HEK293 (cell line): ENCODE data around the gene DLK1.

Source experiments
- CTCF ChIA-PET: fragments of 350-600 bp; formaldehyde crosslinking; extraction: SDS; loops from one replicate; lab custom pipeline; 2021; ENCODE audit warnings: antibody characterized with exemption; lab: Yijun Ruan, JAX
- POLR2A ChIA-PET: fragments of 300-600 bp; formaldehyde crosslinking; extraction: SDS; loops from one replicate; lab custom pipeline; 2020; ENCODE audit warnings: antibody characterized with exemption, inconsistent platforms; lab: Yijun Ruan, JAX
- H3K27ac ChIP-seq: fragments of 200-500 bp; sonication (Bioruptor generic); 2 replicates; pipeline ENCODE4 v1.5.1; 2014; ENCODE audit warnings: low read depth, low read length, control low read depth, inconsistent platforms; ENCODE audit errors: extremely low read depth
- H3K36me3 ChIP-seq, 2 experiments: fragments of 200-500 bp in 1 of 2; sonication (Bioruptor generic) in 1 of 2; 1 replicate in 1 of 2; 2 replicates in 1 of 2; pipeline ENCODE4 v1.5.1; 2014 to 2017; ENCODE audit warnings: inconsistent platforms in 2 of 2, low read length in 2 of 2; ENCODE audit not compliant: control insufficient read depth in 2 of 2, insufficient read depth in 1 of 2
- H3K4me1 ChIP-seq: fragments of 200-500 bp; sonication (Bioruptor generic); 2 replicates; pipeline ENCODE4 v1.5.1; 2014; ENCODE audit warnings: mild to moderate bottlenecking, low read length, inconsistent platforms; ENCODE audit not compliant: control insufficient read depth, insufficient read depth
- H3K4me3 ChIP-seq: 2 replicates; pipeline ENCODE4 v1.5.1; 2011; ENCODE audit warnings: low read depth, mild to moderate bottlenecking, control low read depth, low read length, moderate library complexity
- H3K9me3 ChIP-seq: fragments of 200-500 bp; sonication (Bioruptor generic); 2 replicates; pipeline ENCODE4 v1.5.1; 2014; ENCODE audit warnings: low read depth, low read length, inconsistent platforms; ENCODE audit not compliant: control insufficient read depth, insufficient read depth
- BCL11A ChIP-seq: fragments of 450-650 bp; formaldehyde crosslinking; IDR thresholded peaks from 2 replicates; pipeline ENCODE4 v1.5.1; 2016; ENCODE audit warnings: low read depth, missing biosample characterization, missing genetic modification characterization
- BCL11B ChIP-seq: fragments of 450-650 bp; formaldehyde crosslinking; IDR thresholded peaks from 2 replicates; pipeline ENCODE4 v1.5.1; 2016; ENCODE audit warnings: low read depth, missing biosample characterization, missing genetic modification characterization
- KLF8 ChIP-seq: fragments of 450-650 bp; formaldehyde crosslinking; IDR thresholded peaks from 2 replicates; pipeline ENCODE4 v1.5.1; 2016; ENCODE audit warnings: missing biosample characterization, missing genetic modification characterization
- SETDB1 ChIP-seq: IDR thresholded peaks from one replicate; pipeline ENCODE4 v1.6.1; 2017; ENCODE audit warnings: mild to moderate bottlenecking, low read length, moderate library complexity, mixed read lengths; ENCODE audit not compliant: insufficient read length
- SP7 ChIP-seq: fragments of 450-650 bp; formaldehyde crosslinking; IDR thresholded peaks from 2 replicates; pipeline ENCODE4 v1.5.1; 2016; ENCODE audit warnings: missing biosample characterization, missing genetic modification characterization
- TCF7L2 ChIP-seq: IDR thresholded peaks from 2 replicates; pipeline ENCODE4 v1.6.1; 2011; ENCODE audit warnings: low read depth, mild to moderate bottlenecking, inconsistent platforms, low read length, moderate library complexity, borderline replicate concordance
- ZBTB8A ChIP-seq: fragments of 450-650 bp; formaldehyde crosslinking; IDR thresholded peaks from 2 replicates; pipeline ENCODE4 v1.5.1; 2016; ENCODE audit warnings: missing biosample characterization, missing genetic modification characterization
- ZEB2 ChIP-seq: fragments of 450-650 bp; formaldehyde crosslinking; IDR thresholded peaks from 2 replicates; pipeline ENCODE4 v1.5.1; 2016; ENCODE audit warnings: missing biosample characterization, missing genetic modification characterization
- ZNF133 ChIP-seq: fragments of 450-650 bp; formaldehyde crosslinking; IDR thresholded peaks from 2 replicates; pipeline ENCODE4 v1.5.1; 2016; ENCODE audit warnings: missing biosample characterization, missing genetic modification characterization
- ZNF169 ChIP-seq: fragments of 450-650 bp; formaldehyde crosslinking; IDR thresholded peaks from 2 replicates; pipeline ENCODE4 v1.5.1; 2016; ENCODE audit warnings: missing biosample characterization, missing genetic modification characterization
- ZNF184 ChIP-seq: fragments of 450-650 bp; IDR thresholded peaks from 2 replicates; pipeline ENCODE4 v1.5.1; 2018; ENCODE audit warnings: missing biosample characterization, mild to moderate bottlenecking, missing genetic modification characterization
- ZNF23 ChIP-seq: fragments of 450-650 bp; formaldehyde crosslinking; IDR thresholded peaks from 2 replicates; pipeline ENCODE4 v1.5.1; 2016; ENCODE audit warnings: missing biosample characterization, missing genetic modification characterization, borderline replicate concordance
- ZNF24 ChIP-seq: fragments of 450-650 bp; formaldehyde crosslinking; IDR thresholded peaks from 2 replicates; pipeline ENCODE4 v1.5.1; 2016; ENCODE audit warnings: missing biosample characterization, missing genetic modification characterization
- ZNF350 ChIP-seq: fragments of 450-650 bp; formaldehyde crosslinking; IDR thresholded peaks from 2 replicates; pipeline ENCODE4 v1.5.0; 2017; ENCODE audit warnings: missing biosample characterization, mild to moderate bottlenecking, missing genetic modification characterization
- ZNF48 ChIP-seq: fragments of 450-650 bp; formaldehyde crosslinking; IDR thresholded peaks from 2 replicates; pipeline ENCODE4 v1.5.1; 2016; ENCODE audit warnings: missing biosample characterization, missing genetic modification characterization
- ZNF629 ChIP-seq: fragments of 450-650 bp; formaldehyde crosslinking; IDR thresholded peaks from 2 replicates; pipeline ENCODE4 v1.5.1; 2017; ENCODE audit warnings: missing biosample characterization, missing genetic modification characterization
- ZNF654 ChIP-seq: fragments of 450-650 bp; formaldehyde crosslinking; IDR thresholded peaks from 2 replicates; pipeline ENCODE4 v1.5.1; 2016; ENCODE audit warnings: low read depth, missing biosample characterization, missing genetic modification characterization
- ZXDB ChIP-seq: fragments of 450-650 bp; formaldehyde crosslinking; IDR thresholded peaks from 2 replicates; pipeline ENCODE4 v1.5.1; 2016; ENCODE audit warnings: missing biosample characterization, missing genetic modification characterization
- TF ChIP-seq, protein P1 (sequence below): fragments of 450-650 bp; formaldehyde crosslinking; IDR thresholded peaks from 2 replicates; pipeline ENCODE4 v1.5.1; 2016; ENCODE audit warnings: missing biosample characterization, missing genetic modification characterization
- TF ChIP-seq, protein P2 (sequence below): fragments of 450-650 bp; formaldehyde crosslinking; IDR thresholded peaks from 2 replicates; pipeline ENCODE4 v1.5.1; 2016; ENCODE audit warnings: missing biosample characterization, missing genetic modification characterization

Gene DLK1

DNA sequence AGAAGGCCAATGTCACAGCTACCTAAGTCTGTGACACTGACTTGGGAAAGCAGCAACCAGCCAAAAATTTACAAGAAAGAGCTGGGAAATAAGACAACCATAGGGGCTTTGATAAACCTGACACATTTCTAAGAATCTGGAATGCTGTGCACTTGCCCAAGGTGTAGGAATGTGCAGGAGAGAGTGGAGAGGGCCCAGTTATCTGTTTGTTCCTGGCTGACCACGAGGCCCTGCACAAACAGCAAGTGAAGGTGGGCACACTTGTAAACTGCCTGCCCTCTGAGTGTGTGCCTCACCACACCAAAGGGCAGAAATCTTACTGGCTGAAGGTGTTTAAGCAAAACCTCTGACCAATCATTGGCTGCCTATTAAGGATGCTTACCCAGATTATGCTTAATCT, 27.3 kb downstream of the DLK1 start (continued):
- TF ChIP-seq ZNF654 (tag by site-specific recombination): no peak
- TF ChIP-seq ZNF629 (tag by site-specific recombination): no peak
- no peak for TF ChIP-seq ZXDB (tag by site-specific recombination)
- no peak for TF ChIP-seq ZNF23
- TF ChIP-seq ZEB2 (tag by site-specific recombination): no peak
- TF ChIP-seq, all 188 proteins: peak for 0

GRCh38 chr14:100755649-100756048, 29.0 kb downstream of the DLK1 start:
- POLR2A ChIA-PET: no interaction called here
- TF ChIP-seq ZNF184 (0 out of 2 replicates have a peak, but pooled peaks have one; percentile 31), ZBTB8A (tag by site-specific recombination) (no peak), SETDB1 (peak; percentile 39), KLF8 (tag by site-specific recombination) (no peak), ZNF24 (tag by site-specific recombination) (no peak)
- CTCF ChIA-PET: no interaction called here
- Histone ChIP-seq H3K9me3 (no peaks in the 10 kb centered on the region), H3K4me3 (no peak overlapping the region), H3K4me1 (no peaks in the 10 kb centered on the region), H3K36me3 (no peaks in the 10 kb centered on the region), H3K27ac (no peak overlapping the region)

- TF ChIP-seq, protein P1, sequence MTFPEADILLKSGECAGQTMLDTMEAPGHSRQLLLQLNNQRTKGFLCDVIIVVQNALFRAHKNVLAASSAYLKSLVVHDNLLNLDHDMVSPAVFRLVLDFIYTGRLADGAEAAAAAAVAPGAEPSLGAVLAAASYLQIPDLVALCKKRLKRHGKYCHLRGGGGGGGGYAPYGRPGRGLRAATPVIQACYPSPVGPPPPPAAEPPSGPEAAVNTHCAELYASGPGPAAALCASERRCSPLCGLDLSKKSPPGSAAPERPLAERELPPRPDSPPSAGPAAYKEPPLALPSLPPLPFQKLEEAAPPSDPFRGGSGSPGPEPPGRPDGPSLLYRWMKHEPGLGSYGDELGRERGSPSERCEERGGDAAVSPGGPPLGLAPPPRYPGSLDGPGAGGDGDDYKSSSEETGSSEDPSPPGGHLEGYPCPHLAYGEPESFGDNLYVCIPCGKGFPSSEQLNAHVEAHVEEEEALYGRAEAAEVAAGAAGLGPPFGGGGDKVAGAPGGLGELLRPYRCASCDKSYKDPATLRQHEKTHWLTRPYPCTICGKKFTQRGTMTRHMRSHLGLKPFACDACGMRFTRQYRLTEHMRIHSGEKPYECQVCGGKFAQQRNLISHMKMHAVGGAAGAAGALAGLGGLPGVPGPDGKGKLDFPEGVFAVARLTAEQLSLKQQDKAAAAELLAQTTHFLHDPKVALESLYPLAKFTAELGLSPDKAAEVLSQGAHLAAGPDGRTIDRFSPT (tag by site-specific recombination): no peak
- TF ChIP-seq ZNF169 (tag by site-specific recombination) (no peak), ZNF133 (tag by site-specific recombination) (no peak), ZNF350 (tag by site-specific recombination) (0 out of 2 replicates have a peak, but pooled peaks have one; percentile 31), BCL11B (tag by site-specific recombination) (no peak), TCF7L2 (no peak), BCL11A (tag by site-specific recombination) (no peak), ZNF48 (tag by site-specific recombination) (no peak), SP7 (peak; percentile 88)
- TF ChIP-seq, protein P2, sequence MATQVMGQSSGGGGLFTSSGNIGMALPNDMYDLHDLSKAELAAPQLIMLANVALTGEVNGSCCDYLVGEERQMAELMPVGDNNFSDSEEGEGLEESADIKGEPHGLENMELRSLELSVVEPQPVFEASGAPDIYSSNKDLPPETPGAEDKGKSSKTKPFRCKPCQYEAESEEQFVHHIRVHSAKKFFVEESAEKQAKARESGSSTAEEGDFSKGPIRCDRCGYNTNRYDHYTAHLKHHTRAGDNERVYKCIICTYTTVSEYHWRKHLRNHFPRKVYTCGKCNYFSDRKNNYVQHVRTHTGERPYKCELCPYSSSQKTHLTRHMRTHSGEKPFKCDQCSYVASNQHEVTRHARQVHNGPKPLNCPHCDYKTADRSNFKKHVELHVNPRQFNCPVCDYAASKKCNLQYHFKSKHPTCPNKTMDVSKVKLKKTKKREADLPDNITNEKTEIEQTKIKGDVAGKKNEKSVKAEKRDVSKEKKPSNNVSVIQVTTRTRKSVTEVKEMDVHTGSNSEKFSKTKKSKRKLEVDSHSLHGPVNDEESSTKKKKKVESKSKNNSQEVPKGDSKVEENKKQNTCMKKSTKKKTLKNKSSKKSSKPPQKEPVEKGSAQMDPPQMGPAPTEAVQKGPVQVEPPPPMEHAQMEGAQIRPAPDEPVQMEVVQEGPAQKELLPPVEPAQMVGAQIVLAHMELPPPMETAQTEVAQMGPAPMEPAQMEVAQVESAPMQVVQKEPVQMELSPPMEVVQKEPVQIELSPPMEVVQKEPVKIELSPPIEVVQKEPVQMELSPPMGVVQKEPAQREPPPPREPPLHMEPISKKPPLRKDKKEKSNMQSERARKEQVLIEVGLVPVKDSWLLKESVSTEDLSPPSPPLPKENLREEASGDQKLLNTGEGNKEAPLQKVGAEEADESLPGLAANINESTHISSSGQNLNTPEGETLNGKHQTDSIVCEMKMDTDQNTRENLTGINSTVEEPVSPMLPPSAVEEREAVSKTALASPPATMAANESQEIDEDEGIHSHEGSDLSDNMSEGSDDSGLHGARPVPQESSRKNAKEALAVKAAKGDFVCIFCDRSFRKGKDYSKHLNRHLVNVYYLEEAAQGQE (tag by site-specific recombination): no peak
- ChIA-PET CTCF (interaction anchor here (0.7 kb wide), 1 partner anchor 23 kb away, joined by 3 read pairs; no protein-coding TSS in a partner anchor), POLR2A (interaction anchor here (0.7 kb wide), 1 partner anchor 386 kb away, joined by 3 read pairs; a partner anchor contains a TSS)
- Histone ChIP-seq H3K27ac (no peak overlapping the region), H3K4me1 (no peaks in the 10 kb centered on the region), H3K4me3 (no peak overlapping the region), H3K36me3 (no peaks in the 10 kb centered on the region), H3K9me3 (no peaks in the 10 kb centered on the region)
Measured at GRCh38 chr14:100761481-100761880, 34.8 kb downstream of the DLK1 start.
